Left hindlimb (tissue), 1 donor: ENCODE results near the gene GABRG3.

Experiments used
- DNase-seq: peaks from one replicate; pipeline ENCODE4 v3.0.0-alpha.2; 2018

Gene GABRG3

GRCh38 chr15:27433604-27434003, 462.6 kb downstream of the GABRG3 start:
- DNase-seq = no peak

- no peak for DNase-seq
Observed at GRCh38 chr15:27438403-27439375, 467.7 kb downstream of the GABRG3 start.

GRCh38 chr15:27441120-27441519, 470.1 kb downstream of the GABRG3 start:
- DNase-seq = no peak

GRCh38 chr15:27448234-27448633, 477.3 kb downstream of the GABRG3 start:
- DNase-seq = no peak

- no peak for DNase-seq
Observed at GRCh38 chr15:27448986-27449385, 478.0 kb downstream of the GABRG3 start.

- no peak for DNase-seq
Observed at GRCh38 chr15:27449941-27450340, 479.0 kb downstream of the GABRG3 start.

GRCh38 chr15:27454281-27455075, 483.5 kb downstream of the GABRG3 start:
- no peak for DNase-seq

GRCh38 chr15:27456807-27457206, 485.8 kb downstream of the GABRG3 start:
- no peak for DNase-seq

- DNase-seq = no peak
Observed at GRCh38 chr15:27457766-27458165, 486.8 kb downstream of the GABRG3 start.

GRCh38 chr15:27458345-27459084, 487.5 kb downstream of the GABRG3 start:
- no peak for DNase-seq

GRCh38 chr15:27459836-27460235, 488.9 kb downstream of the GABRG3 start:
- DNase-seq = no peak

- no peak for DNase-seq
Observed at GRCh38 chr15:27461181-27461580, 490.2 kb downstream of the GABRG3 start.

GRCh38 chr15:27463525-27464088, 492.6 kb downstream of the GABRG3 start:
- DNase-seq = no peak

GRCh38 chr15:27464941-27465612, 494.1 kb downstream of the GABRG3 start:
- DNase-seq = no peak

- DNase-seq = no peak
Observed at GRCh38 chr15:27466758-27467157, 495.8 kb downstream of the GABRG3 start.

- DNase-seq = no peak
Observed at GRCh38 chr15:27468151-27468591, 497.2 kb downstream of the GABRG3 start.

GRCh38 chr15:27473845-27474244, 502.9 kb downstream of the GABRG3 start:
- DNase-seq = no peak

- DNase-seq = no peak
Observed at GRCh38 chr15:27475395-27475794, 504.4 kb downstream of the GABRG3 start.

GRCh38 chr15:27479296-27480140, 508.5 kb downstream of the GABRG3 start:
- no peak for DNase-seq

- DNase-seq = no peak
Observed at GRCh38 chr15:27480141-27480530, 509.2 kb downstream of the GABRG3 start.

- DNase-seq = no peak
Observed at GRCh38 chr15:27480642-27481041, 509.7 kb downstream of the GABRG3 start.
